ENCODE data around the gene PLCD1. TPM values are rescaled to one million over a fixed set of nuclear protein-coding genes. Genes with fewer than 3 reads are reported as not detected.

Gene PLCD1
- total RNA-seq, 1 donor from 2014 or later: 16.7 TPM

- H3K4me3 ChIP-seq (ENCODE audit: insufficient read depth, low read depth, low read length): no peak overlapping the region
- H3K27ac Mint-ChIP-seq (ENCODE audit: unreplicated experiment): no peak overlapping the region
- H3K4me1 Mint-ChIP-seq (ENCODE audit: low read depth, unreplicated experiment): no peaks in the 10 kb centered on the region
- peaks cover 14% of the 10 kb centered on the region for H3K9me3 Mint-ChIP-seq (ENCODE audit: unreplicated experiment)
- H3K36me3 Mint-ChIP-seq (ENCODE audit: low read depth, unreplicated experiment): no peaks in the 10 kb centered on the region
- H3K9ac ChIP-seq (ENCODE audit: low read length): no peak overlapping the region
- no peaks in the 10 kb centered on the region for H4K20me1 ChIP-seq (ENCODE audit: insufficient read depth, low read length)
- H3K4me2 ChIP-seq (ENCODE audit: low read length): no peak overlapping the region
- no peaks in the 10 kb centered on the region for H3K9me3 ChIP-seq (ENCODE audit: insufficient read depth, low read depth, low read length)
- H3K4me3 Mint-ChIP-seq (ENCODE audit: unreplicated experiment): no peak overlapping the region
- H3K79me2 ChIP-seq (ENCODE audit: insufficient read depth, low read length): no peaks in the 10 kb centered on the region
- peaks cover 26% of the 10 kb centered on the region for H3K27me3 Mint-ChIP-seq (ENCODE audit: low read depth, unreplicated experiment)
- DNase-seq (ENCODE audit: low read depth): no peak
- H2AFZ ChIP-seq (ENCODE audit: low read depth, low read length): no peak overlapping the region
- TF ChIP-seq EZH2 (IDR thresholded peaks at IDR 0.05; ENCODE audit: insufficient read depth, low read length) (no peak), CTCF (IDR thresholded peaks at IDR 0.05; ENCODE audit: insufficient read depth, low read depth, low read length) (no peak)
- no peaks in the 10 kb centered on the region for H3K36me3 ChIP-seq (ENCODE audit: insufficient read depth, low read length)
- peaks cover 15% of the 10 kb centered on the region for H3K27me3 ChIP-seq (ENCODE audit: insufficient read depth, low read length)
- no peak for FAIRE-seq
- no peaks in the 10 kb centered on the region for H3K4me1 ChIP-seq (ENCODE audit: insufficient read depth, low read length)
- H3K27ac ChIP-seq (ENCODE audit: low read depth, low read length): no peak overlapping the region
These were observed 18.5 kb upstream of the PLCD1 start for GRCh38 chr3:38047896-38048295.

DNA sequence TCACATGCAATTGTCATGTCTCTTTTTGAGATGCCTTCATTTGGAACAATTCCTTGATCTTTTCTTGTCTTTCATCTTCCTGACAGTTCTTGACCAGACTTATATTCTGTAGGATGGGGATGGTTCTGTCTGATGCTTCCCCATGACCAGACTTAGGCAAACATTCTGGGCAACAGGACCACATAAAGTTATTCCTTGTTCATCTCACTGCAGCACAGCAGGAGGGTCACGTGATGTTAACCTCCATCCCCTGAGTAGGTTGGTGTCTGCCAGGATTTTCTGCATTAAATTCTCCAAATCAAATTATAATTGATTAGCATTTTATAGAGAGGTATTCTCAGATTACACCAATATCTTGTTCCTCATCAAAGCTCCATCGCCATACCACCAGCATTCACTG is 17.4 kb upstream of the PLCD1 start:
- no peaks in the 10 kb centered on the region for H3K4me1 ChIP-seq (ENCODE audit: insufficient read depth, low read length)
- Mint-ChIP-seq H3K27me3 (ENCODE audit: low read depth, unreplicated experiment) (peaks cover 27% of the 10 kb centered on the region), H3K36me3 (ENCODE audit: low read depth, unreplicated experiment) (no peaks in the 10 kb centered on the region)

More for the DNA sequence above, 17.4 kb upstream of the PLCD1 start:
- H3K4me2 ChIP-seq (ENCODE audit: low read length): no peak overlapping the region
- peaks cover 15% of the 10 kb centered on the region for H3K27me3 ChIP-seq (ENCODE audit: insufficient read depth, low read length)
- no peaks in the 10 kb centered on the region for H4K20me1 ChIP-seq (ENCODE audit: insufficient read depth, low read length)
- no peaks in the 10 kb centered on the region for H3K9me3 ChIP-seq (ENCODE audit: insufficient read depth, low read depth, low read length)
- H3K27ac ChIP-seq (ENCODE audit: low read depth, low read length): no peak overlapping the region
- no peaks in the 10 kb centered on the region for H3K36me3 ChIP-seq (ENCODE audit: insufficient read depth, low read length)
- FAIRE-seq (no peak), DNase-seq (ENCODE audit: low read depth) (no peak)
- H3K4me3 Mint-ChIP-seq (ENCODE audit: unreplicated experiment): no peak overlapping the region
- no peak overlapping the region for H2AFZ ChIP-seq (ENCODE audit: low read depth, low read length)
- peaks cover 6% of the 10 kb centered on the region for H3K9me3 Mint-ChIP-seq (ENCODE audit: unreplicated experiment)
- no peak overlapping the region for H3K9ac ChIP-seq (ENCODE audit: low read length)
- no peaks in the 10 kb centered on the region for H3K4me1 Mint-ChIP-seq (ENCODE audit: low read depth, unreplicated experiment)
- no peak overlapping the region for H3K27ac Mint-ChIP-seq (ENCODE audit: unreplicated experiment)
- H3K79me2 ChIP-seq (ENCODE audit: insufficient read depth, low read length): no peaks in the 10 kb centered on the region
- no peak for TF ChIP-seq CTCF (IDR thresholded peaks at IDR 0.05; ENCODE audit: insufficient read depth, low read depth, low read length)
- no peak for TF ChIP-seq EZH2 (IDR thresholded peaks at IDR 0.05; ENCODE audit: insufficient read depth, low read length)
- H3K4me3 ChIP-seq (ENCODE audit: insufficient read depth, low read depth, low read length): no peak overlapping the region
